K562 (cell line): ENCODE data around the gene RXFP1. TPM values are rescaled to one million over a fixed set of nuclear protein-coding genes. Genes with fewer than 3 reads are reported as not detected.
A peak's percentile ranks its signal among the peaks of the same experiment; 100 is the strongest.

Source experiments
- ATAC-seq: fragments of 200-7000 bp; cut with Tn5 transposase; 3 replicates; pipeline ENCODE4 v1.9.1; 2020; ENCODE audit warnings: moderate library complexity
- BruUV-seq: library from RNA; stranded (reverse); fragments of 400-500 nt; replicated peaks from 2 replicates; lab custom pipeline; 2021; lab: Mats Ljungman, UMichigan
- CTCF ChIA-PET: fragments of 300-600 bp; formaldehyde crosslinking; extraction: SDS; loops from one replicate; lab custom pipeline; 2021; ENCODE audit warnings: low intra/inter-chr PET ratio; lab: Yijun Ruan, JAX
- POLR2A ChIA-PET: fragments of 300-600, 350-650 bp; sonication (Branson Sonifier 250); formaldehyde crosslinking; extraction: SDS; loops from one replicate; lab custom pipeline; 2021; ENCODE audit warnings: antibody characterized with exemption, inconsistent platforms; lab: Yijun Ruan, JAX
- DNase-seq, 4 experiments: peaks; one replicate each; pipeline versions ENCODE4 v3.0.0 to v3.0.0-alpha.2; 2011 to 2018; ENCODE audit warnings: low spot score in 3 of 4, mixed read lengths in 3 of 4; ENCODE audit errors: extremely low read depth in 1 of 4
- FAIRE-seq: peaks from 2 replicates; lab custom pipeline; 2011; peaks lifted over from hg19 to GRCh38; lab: Jason Lieb, UNC
- H2AFZ ChIP-seq: 2 replicates; pipeline ENCODE4 v1.6.0; 2011; ENCODE audit warnings: low read depth, low read length, control low read depth, inconsistent platforms
- H3K27ac ChIP-seq: fragments of 200-600 bp; 3 replicates; pipeline ENCODE4 v1.8.0; 2011; ENCODE audit warnings: low read depth, mild to moderate bottlenecking, control low read depth, inconsistent platforms, low read length, moderate library complexity, mixed read lengths; ENCODE audit errors: extremely low read depth
- H3K27me3 ChIP-seq, 2 experiments: fragments of 300-600 bp in 1 of 2; 2 replicates in 1 of 2; 3 replicates in 1 of 2; pipeline versions ENCODE4 v1.6.0 to v1.8.0; 2011; ENCODE audit warnings: inconsistent platforms in 2 of 2, low read length in 2 of 2, mild to moderate bottlenecking in 1 of 2, mixed read lengths in 1 of 2, moderate library complexity in 1 of 2; ENCODE audit not compliant: control insufficient read depth in 2 of 2, insufficient read depth in 2 of 2
- H3K36me3 ChIP-seq: fragments of 300-600 bp; 3 replicates; pipeline ENCODE4 v1.8.0; 2011; ENCODE audit warnings: mild to moderate bottlenecking, low read length, inconsistent platforms; ENCODE audit not compliant: control insufficient read depth, insufficient read depth
- H3K4me1 ChIP-seq, 2 experiments: fragments of 200-600 bp in 1 of 2; replicated peaks in 1 of 2; 2 replicates in 1 of 2; 3 replicates in 1 of 2; pipeline versions ENCODE4 v1.5.1 to v1.8.0; 2011; ENCODE audit warnings: inconsistent platforms in 2 of 2, low read length in 2 of 2, mild to moderate bottlenecking in 1 of 2, mixed read lengths in 1 of 2, moderate library complexity in 1 of 2; ENCODE audit not compliant: control insufficient read depth in 2 of 2, insufficient read depth in 2 of 2
- H3K4me2 ChIP-seq: 2 replicates; pipeline ENCODE4 v1.6.1; 2011; ENCODE audit warnings: low read length, control low read depth, inconsistent platforms, mixed read lengths; ENCODE audit not compliant: insufficient read depth
- H3K4me3 ChIP-seq: fragments of 200-600 bp; sonication (generic), shearing (Covaris generic); 2 replicates; pipeline ENCODE4 v1.5.1; 2016; ENCODE audit warnings: control low read depth, inconsistent platforms
- H3K79me2 ChIP-seq: fragments of 200-600 bp; 3 replicates; pipeline ENCODE4 v1.8.0; 2011; ENCODE audit warnings: low read length, inconsistent platforms; ENCODE audit not compliant: control insufficient read depth, insufficient read depth
- H3K9ac ChIP-seq, 2 experiments: 2 replicates each; pipeline versions ENCODE4 v1.6.0 to v1.6.1; 2011; ENCODE audit warnings: low read depth in 2 of 2, low read length in 2 of 2, control low read depth in 1 of 2, inconsistent platforms in 1 of 2, mild to moderate bottlenecking in 1 of 2, mixed read lengths in 1 of 2; ENCODE audit not compliant: insufficient read depth in 1 of 2
- H3K9me1 ChIP-seq: one replicate; pipeline ENCODE4 v1.6.0; 2011; ENCODE audit warnings: inconsistent platforms, mild to moderate bottlenecking, low read length, moderate library complexity; ENCODE audit not compliant: control insufficient read depth, insufficient read depth
- H3K9me3 ChIP-seq: replicated peaks from 2 replicates; pipeline ENCODE4 v1.5.1; 2011; ENCODE audit warnings: low read depth, low read length, inconsistent platforms; ENCODE audit not compliant: control insufficient read depth, insufficient read depth
- H4K20me1 ChIP-seq: replicated peaks from 2 replicates; pipeline ENCODE4 v1.6.1; 2011; ENCODE audit warnings: low read length, inconsistent platforms, mixed read lengths; ENCODE audit not compliant: control insufficient read depth, insufficient read depth
- BACH1 ChIP-seq: fragments of 200-800 bp; sonication (Bioruptor generic); IDR thresholded peaks from 2 replicates; pipeline ENCODE4 v1.6.1; 2016; ENCODE audit warnings: missing genetic modification characterization, missing compliant biosample characterization
- MAZ ChIP-seq, 2 experiments: fragments of 450-650 bp in 1 of 2; sonication (generic) in 1 of 2; formaldehyde crosslinking; IDR thresholded peaks in 1 of 2; conservative IDR thresholded peaks in 1 of 2; 2 replicates each; pipeline versions ENCODE4 v1.4.0 to v1.5.0; 2020; ENCODE audit warnings: mild to moderate bottlenecking in 1 of 2, missing genetic modification reagents in 1 of 2
- MCM5 ChIP-seq: fragments of 450-650 bp; IDR thresholded peaks from 2 replicates; pipeline ENCODE4 v1.6.1; 2016; ENCODE audit warnings: low read depth
- SRF ChIP-seq, 2 experiments: fragments of 250-450, 450-650 bp in 1 of 2; sonication (Bioruptor Pico) in 1 of 2; sonication (generic) in 1 of 2; formaldehyde crosslinking; IDR thresholded peaks; 2 replicates each; pipeline versions ENCODE4 v1.5.0 to v1.5.1; 2020 to 2022; ENCODE audit warnings: mild to moderate bottlenecking in 1 of 2, missing genetic modification reagents in 1 of 2
- STAT6 ChIP-seq: sonication (generic); formaldehyde crosslinking; IDR thresholded peaks from 2 replicates; pipeline ENCODE4 v1.8.1; 2023; ENCODE audit warnings: mild to moderate bottlenecking, missing genetic modification reagents
- TRIM24 ChIP-seq, 2 experiments: fragments of 450-650 bp; IDR thresholded peaks; 2 replicates each; pipeline ENCODE4 v1.6.1; 2016
- ZNF143 ChIP-seq: sonication (generic); formaldehyde crosslinking; IDR thresholded peaks from 2 replicates; pipeline ENCODE4 v1.9.0; 2022; ENCODE audit warnings: mild to moderate bottlenecking, missing genetic modification reagents
- WGBS: fragments of 100-300 bp; shearing (Covaris generic); methylation state at CpG from one replicate; pipeline ENCODE4 v1.1.6; 2016; ENCODE audit warnings: low coverage, mixed read lengths; ENCODE audit not compliant: insufficient coverage; ENCODE audit errors: missing lambda C conversion rate; 5-methylcytosine and 5-hydroxymethylcytosine counted together
- in situ Hi-C: fragments of 300-500 bp; cut with MboI; formaldehyde crosslinking; loops from 4 replicates; pipeline ENCODE4 v1.15.0; 2018; ENCODE audit warnings: inconsistent platforms, mixed read lengths
- intact Hi-C: fragments of 100-400 bp; cut with micrococcal nuclease; formaldehyde crosslinking; loops from 2 replicates; pipeline ENCODE4 v1.14.2; 2022
- polyA plus RNA-seq, 8 experiments: library from polyadenylated mRNA; depleted of rRNA in 4 of 8; stranded (reverse) in 5 of 8; unstranded in 3 of 8; fragments of >200 nt; fragmentation: Nextera tagmentation in 2 of 8; fragmentation: Illumina TruSeq in 1 of 8; extraction: Ambion mirVana in 2 of 8; extraction: Trizol in 1 of 8; gene quantifications; 2 replicates each; pipeline versions ENCODE4 v1.2.1 to v1.2.3, GENCODE V29; 2011 to 2014; ENCODE audit warnings: inconsistent platforms in 1 of 8, missing spikeins in 1 of 8
- total RNA-seq, 7 experiments: library from RNA; depleted of rRNA in 6 of 7; stranded (reverse); fragments of >200 nt in 6 of 7; fragmentation: Illumina TruSeq in 2 of 7; extraction: Trizol in 2 of 7; gene quantifications; 2 replicates each; pipeline versions ENCODE4 v1.2.1 to v1.2.3, GENCODE V29; 2011 to 2021; ENCODE audit warnings: low replicate concordance in 1 of 7
- TF ChIP-seq, protein P1 (sequence below), 2 experiments: fragments of 150-350 bp in 1 of 2; IDR thresholded peaks; 2 replicates each; pipeline ENCODE4 v1.6.1; 2012 to 2016; ENCODE audit warnings: low read depth in 2 of 2, low read length in 2 of 2, mild to moderate bottlenecking in 1 of 2, moderate library complexity in 1 of 2

Gene RXFP1
- total and polyA plus RNA-seq, 9 of the 15 experiments (the other 6 are each of a cell fraction or from before 2014, with no cell fraction given), result 0.03 to 0.06 (median 0.04) TPM; not detected in 6

DNA sequence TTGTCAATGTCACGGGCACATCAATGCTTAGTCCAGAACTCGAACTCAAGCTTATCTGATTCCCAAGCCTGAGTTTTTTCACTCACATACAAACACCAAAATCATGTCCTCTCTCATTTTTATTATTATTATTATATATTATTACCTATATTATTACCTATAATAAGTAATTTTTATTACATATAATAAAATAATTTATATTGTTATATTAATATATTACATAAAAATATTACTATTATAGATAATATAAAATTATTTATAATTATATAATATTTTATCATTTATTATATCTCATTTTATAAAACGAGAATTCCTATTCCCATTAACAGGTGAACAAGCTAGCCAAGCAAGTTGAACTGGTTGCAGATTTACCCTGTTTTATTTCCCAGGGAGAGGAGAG lies 13.0 kb downstream of the RXFP1 start:
- Histone ChIP-seq H3K4me3 (no peak overlapping the region), H3K27ac (peak overlapping the region; percentile 63; the same call in 1 of the 3 replicates), H3K9ac (no peak overlapping the region), H3K4me1 (no peaks in the 10 kb centered on the region; a peak in 1 of 5 replicates), H3K36me3 (no peaks in the 10 kb centered on the region), H3K9me1 (no peaks in the 10 kb centered on the region), H3K27me3 (no peaks in the 10 kb centered on the region), H3K79me2 (no peaks in the 10 kb centered on the region), H4K20me1 (no peaks in the 10 kb centered on the region), H3K9me3 (no peaks in the 10 kb centered on the region), H3K4me2 (0 out of 2 replicates have a peak overlapping the region, but pooled peaks have one; percentile 12), H2AFZ (peak overlapping the region; percentile 59; the same call in 1 of the 2 replicates)
- DNase-seq (no peak), FAIRE-seq (no peak), ATAC-seq (no peak)
- 29% methylated on average over 3 of the region's 3 CpGs for WGBS
- in situ Hi-C loops, result no loop called here
- TF ChIP-seq TRIM24 (IDR thresholded peaks at IDR 0.05), result no peak
- 0 out of 4 replicates have a peak, but pooled peaks of 1 of the 2 experiments have one; percentile 12 for TF ChIP-seq MAZ (CRISPR knock-in tag; conservative IDR thresholded peaks at IDR 0.05 in 1 of 2, IDR thresholded peaks at IDR 0.05 in 1 of 2)
- TF ChIP-seq MCM5, result no peak
- TF ChIP-seq ZNF143 (CRISPR knock-in tag), result no peak
- POLR2A ChIA-PET, result no interaction called here
- CTCF ChIA-PET, result no interaction called here
- intact Hi-C loops, result no loop called here
- BruUV-seq, result no TSS peak

DNA sequence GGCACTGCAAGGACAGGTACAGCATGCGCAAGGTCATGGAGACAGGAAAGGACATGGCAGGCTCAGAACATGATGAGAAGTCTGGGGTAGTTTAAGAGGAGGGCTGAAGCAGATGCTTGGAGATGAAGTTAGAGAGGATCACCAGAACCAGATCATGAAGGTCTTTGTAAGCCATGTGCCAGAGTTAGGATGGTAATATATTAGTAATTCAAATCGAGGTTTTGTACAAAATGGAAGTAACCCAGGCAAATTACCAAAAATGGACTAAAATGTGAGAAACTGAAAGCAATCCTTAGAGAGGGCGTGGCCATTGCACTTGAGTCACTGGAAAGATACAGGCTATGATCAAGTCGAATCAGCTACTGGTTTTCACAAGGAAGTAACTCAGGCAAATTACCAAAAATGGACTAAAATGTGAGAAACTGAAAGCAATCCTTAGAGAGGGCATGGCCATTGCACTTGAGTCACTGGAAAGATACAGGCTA lies 13.5 kb downstream of the RXFP1 start:
- BruUV-seq, result no TSS peak
- 25% methylated on average over 4 of the region's 4 CpGs for WGBS
- ChIA-PET POLR2A (no interaction called here), CTCF (no interaction called here)
- 0 out of 2 replicates have a peak overlapping the region, but pooled peaks have one; percentile 12 for H3K4me2 ChIP-seq
- no peaks in the 10 kb centered on the region for H4K20me1 ChIP-seq
- intact Hi-C loops (no loop called here), in situ Hi-C loops (no loop called here)
- peak in 1 of 4 experiments; percentile 23 for DNase-seq
- H3K9ac ChIP-seq, result no peak overlapping the region
- ATAC-seq, result peak; percentile 60
- H3K9me1 ChIP-seq, result no peaks in the 10 kb centered on the region
- no peak for FAIRE-seq
- no peak overlapping the region for H3K4me3 ChIP-seq
- no peaks in the 10 kb centered on the region for H3K79me2 ChIP-seq
- peak overlapping the region; percentile 63; the same call in 1 of the 3 replicates for H3K27ac ChIP-seq
- H3K9me3 ChIP-seq, result no peaks in the 10 kb centered on the region
- no peaks in the 10 kb centered on the region for H3K36me3 ChIP-seq
- peak overlapping the region; percentile 59; the same call in 1 of the 2 replicates for H2AFZ ChIP-seq
- H3K4me1 ChIP-seq, result no peaks in the 10 kb centered on the region; a peak in 2 of 5 replicates
- H3K27me3 ChIP-seq, result no peaks in the 10 kb centered on the region
- TF ChIP-seq STAT6 (CRISPR knock-in tag) (no peak), BACH1 (tag) (peak; percentile 77; the same call in 1 of the 2 replicates), SRF (CRISPR knock-in tag; IDR thresholded peaks at IDR 0.05) (peak in 1 of 2 experiments; percentile 85; a peak in 2 of 4 replicates)
- TF ChIP-seq, protein P1, sequence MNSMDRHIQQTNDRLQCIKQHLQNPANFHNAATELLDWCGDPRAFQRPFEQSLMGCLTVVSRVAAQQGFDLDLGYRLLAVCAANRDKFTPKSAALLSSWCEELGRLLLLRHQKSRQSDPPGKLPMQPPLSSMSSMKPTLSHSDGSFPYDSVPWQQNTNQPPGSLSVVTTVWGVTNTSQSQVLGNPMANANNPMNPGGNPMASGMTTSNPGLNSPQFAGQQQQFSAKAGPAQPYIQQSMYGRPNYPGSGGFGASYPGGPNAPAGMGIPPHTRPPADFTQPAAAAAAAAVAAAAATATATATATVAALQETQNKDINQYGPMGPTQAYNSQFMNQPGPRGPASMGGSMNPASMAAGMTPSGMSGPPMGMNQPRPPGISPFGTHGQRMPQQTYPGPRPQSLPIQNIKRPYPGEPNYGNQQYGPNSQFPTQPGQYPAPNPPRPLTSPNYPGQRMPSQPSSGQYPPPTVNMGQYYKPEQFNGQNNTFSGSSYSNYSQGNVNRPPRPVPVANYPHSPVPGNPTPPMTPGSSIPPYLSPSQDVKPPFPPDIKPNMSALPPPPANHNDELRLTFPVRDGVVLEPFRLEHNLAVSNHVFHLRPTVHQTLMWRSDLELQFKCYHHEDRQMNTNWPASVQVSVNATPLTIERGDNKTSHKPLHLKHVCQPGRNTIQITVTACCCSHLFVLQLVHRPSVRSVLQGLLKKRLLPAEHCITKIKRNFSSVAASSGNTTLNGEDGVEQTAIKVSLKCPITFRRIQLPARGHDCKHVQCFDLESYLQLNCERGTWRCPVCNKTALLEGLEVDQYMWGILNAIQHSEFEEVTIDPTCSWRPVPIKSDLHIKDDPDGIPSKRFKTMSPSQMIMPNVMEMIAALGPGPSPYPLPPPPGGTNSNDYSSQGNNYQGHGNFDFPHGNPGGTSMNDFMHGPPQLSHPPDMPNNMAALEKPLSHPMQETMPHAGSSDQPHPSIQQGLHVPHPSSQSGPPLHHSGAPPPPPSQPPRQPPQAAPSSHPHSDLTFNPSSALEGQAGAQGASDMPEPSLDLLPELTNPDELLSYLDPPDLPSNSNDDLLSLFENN (IDR thresholded peaks at IDR 0.05; ENCODE audit: low read depth in 2 of 2, low read length in 2 of 2), result no peak
